ELR (cell line): ENCODE data around the gene ARHGAP45.
"Not testable (repeated sequence)": the region's sequence is repeated elsewhere in the genome, so short reads cannot be mapped to it uniquely, and the experiment has no call there.

ENCODE experiments used
- DNase-seq: peaks from one replicate; pipeline ENCODE4 v3.0.0-alpha.2; 2015; ENCODE audit warnings: low read depth

ARHGAP45 gene

DNA sequence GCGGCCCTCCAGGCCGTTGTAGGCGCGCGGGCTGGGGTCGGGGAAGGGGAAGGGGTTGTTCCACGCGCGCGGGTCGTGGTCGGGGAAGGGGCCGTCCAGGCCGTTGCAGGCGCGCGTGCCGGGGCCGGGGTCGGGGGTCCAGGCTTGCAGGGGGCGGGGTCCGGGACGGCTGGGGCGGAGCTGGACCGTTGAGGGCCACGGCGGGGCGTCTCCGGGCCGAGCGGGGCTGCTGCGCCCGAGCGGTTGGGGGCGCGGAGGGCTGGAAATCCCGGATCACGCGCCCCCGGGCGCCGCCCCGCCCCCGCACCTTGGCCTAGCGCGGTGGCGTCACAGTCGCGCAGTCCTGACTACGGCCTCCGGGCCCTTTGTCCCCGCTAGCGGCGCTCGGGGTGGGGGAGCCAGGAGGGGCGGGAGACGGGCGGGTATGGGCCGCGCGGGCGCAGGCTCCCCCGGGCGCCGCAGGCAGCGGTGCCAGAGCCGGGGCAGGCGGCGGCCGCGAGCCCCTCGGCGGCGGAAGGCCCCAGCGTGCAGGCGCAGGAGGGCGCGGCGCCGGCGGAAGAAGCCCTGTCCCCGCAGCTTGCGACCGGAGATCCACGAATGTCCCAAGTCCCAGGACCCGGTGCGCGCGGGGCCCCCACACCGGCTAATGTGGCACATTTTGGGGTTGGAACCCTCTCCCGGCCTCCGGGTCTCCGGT, 37.5 kb downstream of the ARHGAP45 start:
- DNase-seq: peak; percentile 81

DNA sequence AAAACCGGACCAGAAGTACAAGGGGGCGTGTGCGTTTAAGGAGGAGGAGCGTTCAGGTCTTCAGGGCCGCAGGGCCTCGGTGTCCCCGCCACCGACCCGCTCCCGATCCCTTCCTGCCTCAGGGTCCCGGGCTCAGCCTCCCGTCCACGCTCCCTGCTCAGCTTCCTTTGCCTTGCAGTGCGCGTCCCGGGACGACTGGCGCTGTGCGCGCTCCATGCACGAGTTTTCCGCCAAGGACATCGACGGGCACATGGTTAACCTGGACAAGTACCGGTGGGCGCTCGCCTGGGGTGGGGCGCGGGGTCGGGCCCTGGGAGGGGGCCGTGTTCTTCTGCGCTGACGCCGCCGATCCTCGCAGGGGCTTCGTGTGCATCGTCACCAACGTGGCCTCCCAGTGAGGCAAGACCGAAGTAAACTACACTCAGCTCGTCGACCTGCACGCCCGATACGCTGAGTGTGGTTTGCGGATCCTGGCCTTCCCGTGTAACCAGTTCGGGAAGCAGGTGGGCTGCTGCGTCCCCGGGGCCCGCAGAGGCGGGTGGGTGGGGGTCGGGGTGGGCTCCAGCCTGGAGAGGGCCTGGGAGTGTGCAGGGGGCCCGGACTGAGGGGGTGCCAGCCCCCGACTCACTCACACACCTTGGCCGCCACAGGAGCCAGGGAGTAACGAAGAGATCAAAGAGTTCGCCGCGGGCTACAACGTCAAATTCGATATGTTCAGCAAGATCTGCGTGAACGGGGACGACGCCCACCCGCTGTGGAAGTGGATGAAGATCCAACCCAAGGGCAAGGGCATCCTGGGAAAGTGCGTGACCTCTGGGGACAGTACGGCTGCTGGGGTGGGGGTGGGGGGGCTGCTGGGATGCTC, 38.3 kb downstream of the ARHGAP45 start:
- peak; percentile 70 for DNase-seq

DNA sequence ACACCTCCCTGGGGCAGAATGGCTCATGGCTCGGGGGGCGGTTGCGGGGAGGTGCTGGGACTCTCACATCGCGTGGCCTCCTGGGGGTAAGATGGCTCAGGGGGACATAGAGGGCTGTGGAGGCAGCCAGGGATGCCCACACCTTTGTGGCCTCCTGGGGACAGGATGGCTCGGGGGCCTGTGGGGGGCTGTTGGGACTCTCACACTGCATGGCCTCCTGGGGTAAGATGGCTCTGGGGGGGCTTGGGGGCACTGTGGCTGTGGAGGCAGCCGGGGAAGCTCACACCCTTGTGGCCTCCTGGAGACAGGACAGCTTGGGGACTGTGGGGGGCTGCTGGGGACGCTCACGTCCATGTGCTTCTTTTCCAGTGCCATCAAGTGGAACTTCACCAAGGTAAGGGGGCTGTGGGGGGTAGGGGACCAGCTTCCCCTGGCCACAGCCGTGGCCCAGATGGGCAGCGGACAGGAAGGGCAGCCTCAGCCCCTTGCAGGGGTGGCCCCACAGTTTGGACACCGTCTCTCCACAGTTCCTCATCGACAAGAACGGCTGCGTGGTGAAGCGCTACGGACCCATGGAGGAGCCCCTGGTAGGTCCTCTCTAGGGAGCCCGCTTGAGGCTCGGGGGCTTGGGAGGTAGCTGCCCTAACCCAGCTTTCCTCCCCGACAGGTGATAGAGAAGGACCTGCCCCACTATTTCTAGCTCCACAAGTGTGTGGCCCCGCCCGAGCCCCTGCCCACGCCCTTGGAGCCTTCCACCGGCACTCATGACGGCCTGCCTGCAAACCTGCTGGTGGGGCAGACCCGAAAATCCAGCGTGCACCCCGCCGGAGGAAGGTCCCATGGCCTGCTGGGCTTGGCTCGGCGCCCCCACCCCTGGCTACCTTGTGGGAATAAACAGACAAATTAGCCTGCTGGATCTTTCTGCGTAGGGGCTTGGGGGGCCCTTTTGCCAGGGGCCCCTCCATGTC, 39.2 kb downstream of the ARHGAP45 start:
- no peak for DNase-seq

DNA sequence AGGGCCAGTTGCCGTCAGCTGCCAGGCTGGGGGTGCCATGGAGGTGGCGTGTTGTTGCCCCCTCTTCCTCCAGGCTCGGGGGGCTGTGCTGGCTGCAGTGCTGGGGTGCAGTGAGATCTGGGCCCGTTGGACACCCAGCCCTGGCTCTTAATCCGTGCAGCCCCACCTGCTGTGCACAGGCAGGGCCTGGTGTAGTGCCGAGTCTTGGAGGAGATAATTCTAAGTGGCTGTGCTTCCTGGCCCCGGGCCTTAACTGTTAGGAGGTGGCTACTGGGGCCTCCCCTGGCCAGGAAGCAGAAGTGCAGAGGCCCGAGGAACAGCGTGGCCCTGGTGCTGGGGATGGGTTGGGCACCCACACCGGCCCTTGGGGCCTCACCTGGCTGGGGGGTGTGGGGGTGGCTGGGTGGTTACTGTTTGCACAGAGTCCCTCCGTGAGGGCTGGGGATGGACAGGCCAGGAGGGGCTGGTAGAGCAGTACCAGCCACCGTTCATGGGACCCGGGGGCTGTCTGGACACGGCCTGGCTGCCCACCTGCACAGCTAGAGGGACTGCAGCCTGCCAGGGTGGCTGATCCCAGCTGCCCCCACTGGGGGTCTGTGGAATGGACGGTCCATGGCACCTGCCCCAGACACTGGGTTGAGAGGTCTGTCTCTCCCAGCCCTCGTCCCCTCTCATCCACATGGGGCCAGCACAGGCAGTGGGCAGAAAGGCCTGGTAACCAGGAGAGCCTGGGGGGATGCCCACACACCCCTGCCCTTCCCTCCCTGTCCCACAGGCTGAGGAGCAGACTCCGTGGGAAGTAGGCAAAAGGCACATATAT, 40.1 kb downstream of the ARHGAP45 start:
- peak; percentile 73 for DNase-seq

DNA sequence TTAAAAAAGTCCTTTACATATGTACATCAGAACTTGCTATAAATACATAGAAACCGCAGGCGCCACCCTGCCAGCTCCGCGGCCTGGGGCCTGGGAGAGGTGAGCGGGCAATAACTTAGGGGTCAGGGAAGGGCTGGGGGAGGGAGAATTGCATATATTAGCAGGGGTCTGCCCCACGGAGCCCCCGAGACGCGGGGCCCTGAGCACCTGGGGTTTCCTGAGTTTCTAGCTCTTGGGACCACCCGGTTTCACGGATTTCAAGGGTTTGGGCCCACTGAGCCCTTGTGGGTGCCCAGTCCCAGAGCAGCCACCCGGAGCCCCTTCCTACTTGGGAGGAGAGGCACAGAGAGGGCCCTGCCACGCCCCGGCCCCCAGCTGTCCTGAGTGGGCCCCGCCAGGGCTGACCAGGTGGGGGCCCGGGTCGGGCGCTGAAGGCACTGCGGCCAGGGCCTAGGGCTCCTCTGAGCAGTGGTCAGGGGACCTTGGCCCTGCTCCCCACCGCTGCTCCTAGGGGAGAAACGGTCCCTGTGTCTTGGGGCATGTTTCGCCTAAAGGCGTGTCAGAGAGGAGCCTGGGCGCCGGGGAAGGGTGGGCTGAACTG, 40.8 kb downstream of the ARHGAP45 start:
- no peak for DNase-seq

DNA sequence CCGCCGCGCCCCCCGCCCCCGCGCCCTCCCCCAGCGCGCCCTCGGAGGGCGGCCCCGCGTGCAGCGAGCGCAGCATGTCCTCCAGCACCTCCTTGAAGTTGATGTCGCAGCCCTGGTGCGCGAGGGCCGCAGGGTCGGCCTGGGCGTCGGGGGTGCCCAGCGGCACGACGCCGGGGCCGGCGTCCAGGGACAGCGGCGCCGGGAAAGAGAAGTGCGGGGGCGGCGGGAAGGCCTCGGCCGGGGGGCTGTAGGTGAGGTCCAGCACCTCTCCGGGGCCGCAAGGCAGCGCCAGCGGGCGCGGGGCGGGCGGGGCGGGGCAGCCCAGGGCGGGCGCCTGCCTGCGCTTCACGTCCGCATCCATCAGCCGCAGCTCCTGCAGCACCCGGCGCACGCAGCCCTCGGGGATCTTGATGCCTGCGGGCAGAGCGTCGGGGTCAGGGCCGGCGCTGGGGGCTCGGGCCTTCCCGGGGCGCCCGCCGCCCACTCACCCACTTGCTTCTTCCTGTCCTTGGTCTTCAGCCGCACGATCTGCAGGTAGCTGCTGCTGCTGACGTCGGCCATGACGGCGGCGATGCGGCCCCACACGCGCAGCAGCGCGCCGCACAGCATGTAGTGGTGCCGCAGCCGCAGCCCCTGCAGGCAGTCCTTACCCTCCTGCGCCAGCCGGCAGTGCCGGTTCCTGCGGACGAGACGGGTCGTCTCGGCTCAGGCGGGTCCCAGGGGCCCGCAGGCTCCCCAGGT, 41.5 kb downstream of the ARHGAP45 start:
- DNase-seq: no peak

DNA sequence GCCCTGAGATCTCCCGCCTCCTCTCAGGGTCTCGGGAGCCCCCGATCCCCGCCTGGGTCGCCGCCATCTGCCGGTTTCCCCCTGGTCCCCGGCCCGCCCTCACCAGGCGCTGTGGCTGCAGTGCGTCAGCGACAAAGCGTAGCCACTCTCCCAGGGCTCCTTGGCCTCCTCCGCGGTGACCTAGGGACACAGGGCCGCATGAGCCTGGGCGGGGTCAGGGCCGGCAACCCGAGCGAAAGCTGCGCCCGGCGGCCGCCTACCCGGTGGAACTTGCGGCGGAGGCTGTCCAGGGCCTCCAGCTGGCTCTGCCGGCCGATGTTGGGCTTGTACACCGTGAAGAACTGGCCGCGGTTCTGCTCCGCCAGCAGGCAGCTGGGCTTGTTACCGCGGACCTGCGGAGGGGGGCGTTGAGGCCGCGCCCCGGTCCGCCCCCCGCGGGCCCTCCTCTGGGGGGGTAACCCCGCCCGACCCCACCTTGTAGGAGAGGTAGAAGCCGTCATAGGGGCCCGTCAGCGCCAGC, 42.1 kb downstream of the ARHGAP45 start:
- no peak for DNase-seq

DNA sequence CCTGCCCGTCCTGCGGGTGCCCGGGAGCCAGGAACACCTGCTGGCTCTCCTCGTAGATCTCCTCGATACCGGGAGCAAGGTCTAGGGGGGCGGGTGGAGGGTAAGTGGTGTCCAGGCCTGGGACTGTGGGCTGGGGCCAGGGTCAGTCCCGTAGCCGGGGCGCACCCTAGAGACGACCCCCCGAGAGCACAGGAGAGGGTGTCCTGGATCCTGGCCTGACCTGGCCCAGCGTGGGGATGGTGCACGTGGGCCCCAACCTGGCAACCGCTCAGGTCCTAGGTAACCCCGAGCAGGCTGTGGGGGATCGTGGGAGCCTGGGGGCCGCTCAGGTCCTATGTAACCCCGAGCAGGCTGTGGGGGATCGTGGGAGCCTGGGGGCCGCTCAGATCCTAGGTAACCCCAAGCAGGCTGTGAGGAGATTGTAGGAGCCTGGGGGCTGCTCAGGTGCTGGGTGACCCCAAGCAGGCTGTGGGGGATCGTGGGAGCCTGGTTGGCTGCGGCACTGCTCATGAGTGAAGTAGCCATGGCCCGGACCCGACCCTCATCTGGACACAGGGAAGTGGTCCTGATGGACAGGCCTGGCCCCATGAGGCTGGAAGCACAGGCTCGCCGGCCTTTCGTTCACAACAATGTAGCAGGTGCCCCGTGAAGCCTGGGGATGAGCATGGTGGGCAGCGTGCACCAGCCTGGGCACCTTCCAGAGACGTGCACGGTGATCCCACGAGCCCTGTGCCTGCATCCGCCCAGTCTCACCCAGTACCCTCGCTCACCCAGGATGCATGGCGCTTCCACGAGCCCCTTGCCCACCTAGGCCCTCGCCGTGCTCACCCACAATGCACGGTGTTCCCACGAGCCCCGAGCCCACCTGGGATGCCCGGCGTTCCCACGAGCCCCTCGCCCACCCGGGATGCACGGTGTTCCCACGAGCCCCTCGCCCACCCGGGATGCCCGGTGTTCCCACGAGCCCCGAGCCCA, 43.0 kb downstream of the ARHGAP45 start:
- DNase-seq: no peak

DNA sequence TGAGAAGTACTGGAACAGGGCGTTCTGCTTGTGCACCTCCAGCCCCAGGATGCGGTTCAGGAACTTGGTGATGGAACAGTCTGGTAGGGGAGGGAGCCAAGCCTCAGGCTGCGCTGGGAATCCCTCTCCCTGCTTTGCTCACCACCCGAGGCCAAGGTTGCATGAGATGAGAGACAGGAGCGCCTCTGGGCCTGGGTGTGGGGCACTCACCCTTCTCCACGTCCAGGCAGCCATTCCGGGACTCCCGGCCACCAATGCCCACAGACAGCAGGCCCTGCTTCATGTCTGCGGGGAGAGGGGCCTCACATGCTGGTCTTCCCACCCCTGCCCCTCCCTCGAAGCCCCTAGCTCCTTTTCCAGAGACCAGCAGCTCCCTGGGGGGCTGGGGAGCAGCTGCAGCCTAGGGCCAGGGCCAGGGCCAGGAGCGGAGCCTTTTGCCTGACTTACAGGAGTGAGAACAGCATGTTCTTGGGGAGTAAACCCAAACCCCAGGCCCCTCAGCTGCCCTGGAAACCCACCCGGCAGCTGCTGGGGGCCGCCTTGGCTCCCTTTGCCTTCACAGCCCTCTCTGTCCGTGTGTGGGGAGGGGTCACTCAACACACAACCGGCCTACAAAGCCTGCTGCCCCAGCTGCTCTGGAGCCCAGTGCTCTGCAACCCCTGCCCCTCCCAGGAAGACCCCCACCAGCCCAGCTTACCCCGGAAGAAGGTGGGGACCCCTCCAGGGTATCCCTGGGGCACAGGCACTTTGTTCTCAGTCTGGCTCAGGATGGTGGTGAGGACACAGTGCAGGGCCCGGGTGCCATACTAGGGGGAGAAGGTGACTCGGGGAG, 44.1 kb downstream of the ARHGAP45 start:
- peak; percentile 29 for DNase-seq

DNA sequence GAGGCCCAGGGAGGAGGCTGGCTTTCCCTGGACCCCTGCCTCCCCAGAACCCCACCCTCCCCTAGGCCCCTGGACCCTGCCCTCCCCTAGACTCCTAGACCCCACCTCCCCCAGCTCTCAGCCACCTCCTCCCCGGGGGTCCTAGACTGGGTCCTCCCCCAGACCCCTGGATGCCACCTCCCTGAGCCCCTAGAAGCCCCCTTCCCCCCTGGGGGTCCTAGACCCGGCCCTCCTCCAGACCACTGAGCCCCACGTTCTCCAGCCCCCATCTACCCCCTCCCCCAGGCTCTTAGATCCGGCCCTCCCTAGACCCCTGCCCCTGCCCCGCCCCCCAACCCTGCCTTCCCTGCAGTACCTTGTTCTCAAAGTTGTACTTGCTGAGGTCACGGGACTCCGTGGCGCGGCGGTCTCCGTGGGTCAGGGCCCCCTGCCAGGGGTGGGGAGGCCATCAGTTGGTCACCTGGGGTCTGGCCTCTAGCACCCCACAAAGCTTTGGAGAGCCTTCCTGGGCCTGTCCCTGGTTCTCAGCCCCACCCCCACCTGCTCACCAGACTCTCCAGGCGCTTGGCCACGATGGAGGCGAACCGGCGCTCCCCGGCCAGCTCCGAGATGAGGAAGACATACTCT, 44.8 kb downstream of the ARHGAP45 start:
- no peak for DNase-seq

DNA sequence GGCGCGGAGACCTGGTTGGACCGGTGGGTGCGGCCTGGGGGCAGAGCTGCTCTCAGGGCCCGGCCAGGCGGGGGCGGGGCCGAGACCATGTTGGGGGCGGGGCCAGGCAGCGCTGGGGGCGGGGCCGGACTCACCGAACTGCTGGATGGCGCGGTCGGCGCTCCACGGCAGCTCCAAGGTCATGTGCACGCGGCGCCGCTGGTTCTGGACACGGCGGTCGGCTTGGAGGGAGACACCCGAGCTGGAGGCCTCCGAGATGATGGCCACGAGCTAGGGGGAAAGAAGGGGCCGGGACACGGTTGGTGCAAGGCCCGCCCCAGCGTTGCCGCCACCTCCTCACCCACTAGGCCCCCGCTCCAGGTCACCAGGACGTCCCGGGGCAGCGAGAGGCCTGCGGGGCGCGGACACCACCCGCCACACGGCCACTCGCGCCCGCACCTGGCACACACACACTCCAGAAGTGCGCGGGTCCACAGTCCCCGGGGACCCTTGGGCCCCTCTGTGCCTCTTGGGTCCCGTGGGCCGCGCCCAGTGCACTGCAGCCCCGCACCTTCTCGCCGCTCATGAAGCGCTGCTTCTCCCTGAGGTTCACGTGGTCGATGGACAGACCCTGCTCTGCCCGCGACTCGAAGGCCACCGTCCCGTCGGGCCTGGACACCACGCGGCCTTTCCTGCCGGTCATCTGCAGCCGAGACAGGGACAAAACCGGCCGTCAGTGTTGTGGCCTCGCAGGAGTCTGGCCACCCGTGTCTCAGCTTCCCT, 45.5 kb downstream of the ARHGAP45 start:
- DNase-seq: no peak

DNA sequence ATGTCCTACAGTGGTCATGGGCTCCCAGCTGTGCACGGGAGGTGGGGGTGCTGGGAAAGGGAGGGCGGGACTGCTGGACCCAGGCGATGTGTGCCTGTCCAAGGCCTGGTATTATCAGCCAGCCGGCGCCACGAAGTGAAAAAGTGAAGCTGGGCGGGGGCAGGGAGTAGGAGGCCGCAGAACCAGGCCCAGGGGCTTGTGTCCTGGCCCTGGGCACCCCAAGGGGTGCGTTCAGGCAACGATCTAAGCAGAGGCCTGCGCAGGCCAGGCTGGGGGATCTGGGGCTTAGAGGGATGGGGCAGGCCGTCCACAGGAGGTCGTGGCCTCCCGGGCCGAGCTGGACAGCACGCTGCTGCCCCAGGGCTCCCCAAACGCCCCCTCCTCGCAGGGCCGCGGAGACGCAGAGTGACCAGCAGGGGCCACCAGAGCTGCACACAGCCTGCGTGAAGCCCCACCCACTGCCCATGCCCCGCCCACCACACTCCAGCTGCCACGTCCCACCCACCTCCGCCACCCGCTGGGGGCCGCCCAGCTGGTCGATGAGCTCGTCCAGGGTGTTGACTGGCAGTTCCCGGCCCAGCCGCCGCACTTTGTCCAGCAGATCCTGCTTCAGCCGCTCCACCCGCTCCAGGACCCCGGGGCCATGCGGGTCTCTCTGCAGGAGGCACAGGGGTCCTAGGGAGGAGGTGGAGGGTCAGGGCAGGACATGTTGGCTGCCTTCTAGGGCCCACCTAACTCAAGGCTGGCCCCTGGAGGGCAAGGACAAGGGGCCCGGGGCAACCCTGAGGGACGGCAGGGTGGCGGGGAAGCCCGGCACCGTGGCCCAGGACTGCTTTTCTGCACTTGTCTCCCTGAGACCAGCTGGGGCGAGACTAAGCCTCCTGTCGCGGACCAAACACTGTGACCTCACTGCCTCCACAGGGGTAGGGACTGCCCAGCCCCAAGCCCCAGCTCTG, 46.3 kb downstream of the ARHGAP45 start:
- DNase-seq: peak; percentile 91

DNA sequence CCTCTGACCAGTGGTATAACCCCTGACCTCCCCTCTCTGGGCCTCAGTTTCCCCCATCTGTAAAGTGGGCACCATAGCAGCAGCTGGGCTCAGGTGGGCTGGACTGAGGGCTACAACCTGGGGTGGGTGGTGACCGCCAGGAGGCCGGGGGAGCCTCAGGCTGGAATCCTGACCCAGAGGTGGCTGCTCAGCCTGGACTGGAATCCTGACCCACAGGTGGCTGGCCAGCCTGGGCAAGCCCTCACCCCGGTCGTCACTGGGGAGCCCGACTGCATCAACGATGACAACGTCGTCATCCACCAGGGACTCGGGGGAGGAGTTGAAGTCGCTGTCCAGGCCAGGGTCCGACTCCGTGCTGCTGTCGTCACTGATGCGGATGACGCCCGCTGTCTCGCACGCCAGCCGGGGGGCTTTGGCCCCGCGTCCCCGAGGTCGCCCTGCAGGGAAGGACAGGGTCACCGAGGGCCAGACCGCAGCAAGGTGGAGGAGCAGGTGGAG, 47.1 kb downstream of the ARHGAP45 start:
- DNase-seq: no peak

DNA sequence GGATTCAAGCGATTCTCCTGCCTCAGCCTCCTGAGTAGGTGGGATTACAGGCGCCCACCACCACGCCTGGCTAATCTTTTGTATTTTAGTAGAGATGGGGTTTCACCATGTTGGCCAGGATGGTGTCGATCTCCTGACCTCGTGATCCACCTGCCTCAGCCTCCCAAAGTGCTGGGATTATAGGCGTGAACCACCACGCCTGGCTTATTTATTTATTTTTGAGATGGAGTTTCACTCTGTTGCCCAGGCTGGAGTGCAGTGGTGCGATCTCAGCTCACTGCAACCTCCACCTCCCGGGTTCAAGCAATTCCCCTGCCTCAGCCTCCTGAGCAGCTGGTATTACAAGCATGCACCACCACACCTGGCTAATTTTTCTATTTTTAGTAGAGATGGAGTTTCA, 47.8 kb downstream of the ARHGAP45 start:
- DNase-seq: not testable (repeated sequence)
